Skeletal muscle tissue (tissue), 4 donors: ENCODE data around the gene CDH4. TPM values are rescaled to one million over a fixed set of nuclear protein-coding genes. Genes with fewer than 3 reads are reported as not detected.

ENCODE experiments used
- H3K27ac ChIP-seq: one replicate; pipeline ENCODE4 v1.7.0; 2013; ENCODE audit warnings: mild to moderate bottlenecking, low read depth, low read length, inconsistent platforms
- H3K27me3 ChIP-seq, 3 donors: one replicate each; pipeline ENCODE4 v1.7.0; 2013; ENCODE audit warnings: low read length in 3 of 3; ENCODE audit not compliant: control insufficient read depth in 3 of 3, insufficient read depth in 3 of 3
- H3K36me3 ChIP-seq, 3 donors: one replicate each; pipeline ENCODE4 v1.7.0; 2013; ENCODE audit warnings: low read length in 3 of 3; ENCODE audit not compliant: control insufficient read depth in 3 of 3, insufficient read depth in 3 of 3
- H3K4me1 ChIP-seq, 3 donors: one replicate each; pipeline ENCODE4 v1.7.0; 2013; ENCODE audit warnings: low read length in 3 of 3, mild to moderate bottlenecking in 3 of 3; ENCODE audit not compliant: control insufficient read depth in 3 of 3, insufficient read depth in 3 of 3
- H3K4me3 ChIP-seq, 3 donors: one replicate each; pipeline ENCODE4 v1.7.0; 2013; ENCODE audit warnings: low read length in 3 of 3
- H3K9ac ChIP-seq, 3 donors: one replicate each; pipeline ENCODE4 v1.7.0; 2013; ENCODE audit warnings: low read length in 3 of 3, mild to moderate bottlenecking in 3 of 3, moderate library complexity in 2 of 3, low read depth in 1 of 3
- H3K9me3 ChIP-seq, 3 donors: one replicate each; pipeline ENCODE4 v1.7.0; 2013; ENCODE audit warnings: low read length in 3 of 3; ENCODE audit not compliant: control insufficient read depth in 3 of 3
- total RNA-seq: library from RNA; depleted of rRNA; stranded (reverse); fragments of >200 nt; gene quantifications from one replicate; pipeline ENCODE4 v1.2.3, GENCODE V29; 2014
- donor health status: Osteomylitis.

CDH4 gene
- total RNA-seq, 1 donor from 2014 or later = 0.52 TPM

DNA sequence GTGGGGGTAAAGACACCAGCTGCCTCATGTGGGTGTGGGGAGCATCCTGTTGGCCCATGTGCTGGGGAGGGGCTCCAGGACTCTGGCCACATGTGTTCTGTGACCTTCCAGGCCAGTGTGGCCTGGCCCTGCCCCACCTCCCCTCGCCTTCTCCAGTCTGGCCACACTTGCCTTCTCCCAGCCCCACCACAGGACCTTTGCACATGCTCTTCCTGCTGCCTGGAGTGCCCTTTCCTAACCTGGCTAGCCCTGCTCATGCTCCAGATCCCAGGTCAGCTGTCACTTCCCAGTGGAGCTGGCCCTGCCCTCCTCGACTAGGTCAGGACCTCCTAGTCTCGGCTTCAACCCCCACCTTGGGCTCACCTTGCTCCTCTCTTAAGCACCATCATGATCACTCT is 183.8 kb downstream of the CDH4 start:
- no peak overlapping the region for H3K9ac ChIP-seq
- no peaks in the 10 kb centered on the region for H3K36me3 ChIP-seq
- H3K4me3 ChIP-seq = no peak overlapping the region
- no peaks in the 10 kb centered on the region for H3K9me3 ChIP-seq
- H3K27ac ChIP-seq = no peak overlapping the region
- H3K4me1 ChIP-seq = no peaks in the 10 kb centered on the region
- H3K27me3 ChIP-seq = peaks cover 4 to 28% (median 14%) of the 10 kb centered on the region in 3 donors

DNA sequence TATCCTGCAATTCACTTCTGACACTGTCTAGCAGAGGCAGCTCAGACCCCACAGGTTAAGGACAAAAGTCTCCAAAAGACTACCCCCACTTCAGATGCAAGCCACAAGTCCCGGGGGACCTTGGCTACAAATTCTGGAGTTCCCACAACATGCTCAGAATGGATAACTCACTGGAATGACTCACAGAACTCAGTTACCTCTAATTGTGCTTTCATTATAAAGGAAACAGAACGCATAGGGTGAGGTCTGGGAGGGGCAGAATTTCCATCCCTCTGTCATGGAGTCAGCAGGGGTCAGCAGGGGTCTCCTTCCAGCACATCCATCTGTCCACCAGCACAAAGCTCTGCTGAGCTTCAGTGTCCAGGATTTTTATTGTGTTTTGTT is 184.2 kb downstream of the CDH4 start:
- Histone ChIP-seq H3K4me1 (no peaks in the 10 kb centered on the region), H3K36me3 (no peaks in the 10 kb centered on the region), H3K9ac (no peak overlapping the region), H3K27ac (no peak overlapping the region), H3K4me3 (no peak overlapping the region), H3K27me3 (peaks cover 4 to 28% (median 14%) of the 10 kb centered on the region in 3 donors), H3K9me3 (no peaks in the 10 kb centered on the region)

GRCh38 chr20:61436667-61437279 is 184.7 kb downstream of the CDH4 start:
- Histone ChIP-seq H3K9ac (no peak overlapping the region), H3K27me3 (peaks cover 4 to 25% (median 14%) of the 10 kb centered on the region in 3 donors), H3K27ac (no peak overlapping the region)

DNA sequence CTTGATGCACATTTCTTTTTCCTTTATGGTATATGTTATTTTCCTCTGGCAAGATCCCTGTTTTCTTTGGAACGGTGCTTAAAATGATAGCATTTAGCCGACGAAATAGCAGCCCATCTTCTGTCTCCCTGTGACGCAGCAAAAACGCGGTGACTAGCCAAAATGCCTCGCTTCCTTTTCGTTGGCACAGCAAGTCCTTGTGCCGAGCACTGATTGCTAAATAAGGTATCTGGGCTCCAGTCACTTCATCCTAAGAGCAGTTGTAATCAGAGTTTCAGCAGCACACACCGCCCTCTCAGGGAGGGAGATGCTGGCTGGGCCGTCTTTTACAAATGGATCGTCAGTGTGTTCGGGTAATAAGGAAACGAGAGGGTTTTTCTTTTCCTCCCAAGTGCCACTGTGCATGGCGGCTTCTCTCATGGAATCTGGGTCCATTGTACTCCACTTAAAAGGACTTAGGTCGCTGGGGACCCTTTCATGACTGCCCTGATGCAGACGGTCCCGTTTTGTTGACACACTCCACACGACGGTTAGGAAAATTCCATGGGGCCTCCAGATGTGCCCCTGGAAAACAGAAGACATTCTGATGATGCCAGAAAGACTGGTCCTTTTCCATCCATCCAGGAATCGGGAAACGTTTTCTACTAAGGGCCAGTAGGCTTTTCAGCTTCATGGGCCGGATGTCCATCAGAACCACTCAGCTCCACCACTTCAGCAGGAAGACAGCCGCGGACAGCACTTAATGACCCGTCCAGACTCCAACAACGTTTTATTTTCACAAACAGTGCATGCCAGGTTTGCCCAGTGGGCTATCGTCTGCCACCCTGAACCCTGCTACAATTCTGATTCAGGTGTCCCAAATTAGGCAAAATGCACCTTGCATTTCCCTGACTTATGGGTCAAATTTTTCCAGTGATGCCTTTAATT is 185.5 kb downstream of the CDH4 start:
- H3K36me3 ChIP-seq = no peaks in the 10 kb centered on the region
- H3K9me3 ChIP-seq = no peaks in the 10 kb centered on the region
- no peak overlapping the region for H3K9ac ChIP-seq
- H3K27me3 ChIP-seq = peaks cover 4 to 24% (median 14%) of the 10 kb centered on the region in 3 donors
- H3K4me1 ChIP-seq = no peaks in the 10 kb centered on the region
- no peak overlapping the region for H3K27ac ChIP-seq
- no peak overlapping the region for H3K4me3 ChIP-seq

More at GRCh38 chr20:61436667-61437279, 184.7 kb downstream of the CDH4 start:
- Histone ChIP-seq H3K36me3 (no peaks in the 10 kb centered on the region), H3K9me3 (no peaks in the 10 kb centered on the region), H3K4me3 (no peak overlapping the region), H3K4me1 (no peaks in the 10 kb centered on the region)

DNA sequence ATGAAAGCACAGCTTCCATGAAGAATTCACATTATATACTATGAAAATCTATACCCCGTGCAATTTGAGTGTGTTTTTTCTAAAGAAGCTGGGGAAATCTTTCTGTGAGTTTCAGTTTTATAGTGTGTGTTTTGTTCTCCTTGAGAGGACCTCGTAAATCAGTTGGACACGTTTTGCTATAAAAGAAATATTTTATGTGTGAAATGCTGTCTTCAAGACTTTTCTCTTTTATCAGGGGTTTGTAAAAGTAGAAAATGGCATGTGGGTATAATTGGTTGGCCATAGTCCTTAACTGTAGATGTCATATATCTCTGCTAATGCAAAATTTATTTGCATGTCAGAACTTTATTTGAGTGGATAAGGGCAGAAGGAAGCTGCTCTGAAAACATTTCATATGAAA is 186.2 kb downstream of the CDH4 start:
- no peaks in the 10 kb centered on the region for H3K36me3 ChIP-seq
- H3K4me3 ChIP-seq = no peak overlapping the region
- H3K9me3 ChIP-seq = no peaks in the 10 kb centered on the region
- H3K27ac ChIP-seq = no peak overlapping the region
- H3K9ac ChIP-seq = no peak overlapping the region
- no peaks in the 10 kb centered on the region for H3K4me1 ChIP-seq
- peaks cover 4 to 24% (median 14%) of the 10 kb centered on the region in 3 donors for H3K27me3 ChIP-seq

GRCh38 chr20:61439251-61439650 is 187.2 kb downstream of the CDH4 start:
- H3K4me1 ChIP-seq = no peaks in the 10 kb centered on the region
- no peak overlapping the region for H3K27ac ChIP-seq
- no peak overlapping the region for H3K9ac ChIP-seq
- peaks cover 6 to 17% (median 8%) of the 10 kb centered on the region in 3 donors for H3K27me3 ChIP-seq
- H3K36me3 ChIP-seq = no peaks in the 10 kb centered on the region
- no peaks in the 10 kb centered on the region for H3K9me3 ChIP-seq
- no peak overlapping the region for H3K4me3 ChIP-seq

- Histone ChIP-seq H3K27ac (no peak overlapping the region), H3K4me1 (no peaks in the 10 kb centered on the region), H3K4me3 (no peak overlapping the region), H3K36me3 (no peaks in the 10 kb centered on the region), H3K27me3 (peaks cover 4 to 10% (median 9%) of the 10 kb centered on the region in 3 donors), H3K9me3 (no peaks in the 10 kb centered on the region), H3K9ac (no peak overlapping the region)
These were observed 188.5 kb downstream of the CDH4 start for GRCh38 chr20:61440548-61441055.

DNA sequence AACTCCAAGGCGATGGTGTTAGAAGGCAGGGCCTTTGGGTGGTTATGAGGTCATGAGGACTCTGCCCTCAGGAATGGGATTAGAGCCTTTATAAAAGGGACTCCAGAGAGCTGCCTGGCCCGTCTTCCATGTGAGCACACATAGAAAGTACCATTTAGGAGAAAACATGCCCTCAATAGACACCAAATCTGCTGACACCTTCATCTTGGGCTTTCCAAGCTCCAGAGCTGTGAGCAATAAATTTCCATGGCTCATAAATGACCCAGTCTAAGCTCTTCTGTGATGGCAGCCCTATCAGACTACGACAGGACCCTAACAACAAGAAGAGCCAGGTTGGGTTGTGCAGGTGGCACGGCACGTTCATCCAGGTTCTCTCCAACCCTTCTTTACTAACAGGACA is 189.5 kb downstream of the CDH4 start:
- Histone ChIP-seq H3K27ac (no peak overlapping the region), H3K4me1 (no peaks in the 10 kb centered on the region), H3K36me3 (no peaks in the 10 kb centered on the region), H3K9me3 (no peaks in the 10 kb centered on the region), H3K4me3 (no peak overlapping the region), H3K27me3 (peaks cover 0 to 6% (median 4%) of the 10 kb centered on the region in 3 donors), H3K9ac (no peak overlapping the region)

GRCh38 chr20:61442075-61442670 is 190.1 kb downstream of the CDH4 start:
- no peak overlapping the region for H3K27ac ChIP-seq
- no peaks in the 10 kb centered on the region for H3K4me1 ChIP-seq
- no peak overlapping the region for H3K4me3 ChIP-seq
- peaks cover 0 to 6% (median 4%) of the 10 kb centered on the region in 3 donors for H3K27me3 ChIP-seq
- no peaks in the 10 kb centered on the region for H3K36me3 ChIP-seq
- H3K9ac ChIP-seq = no peak overlapping the region
- no peaks in the 10 kb centered on the region for H3K9me3 ChIP-seq
